H9 (cell line): ENCODE results near the gene IGSF9B. TPM values are rescaled to one million over a fixed set of nuclear protein-coding genes. Genes with fewer than 3 reads are reported as not detected.

Source experiments
- DNase-seq: peaks from one replicate; pipeline ENCODE4 v3.0.0-alpha.2; 2017
- H2AFZ ChIP-seq: one replicate; pipeline ENCODE4 v1.6.1; 2013; ENCODE audit warnings: mild to moderate bottlenecking, low read length, control low read depth, moderate library complexity
- H2AK5ac ChIP-seq: 2 replicates; pipeline ENCODE4 v1.6.1; 2013; ENCODE audit warnings: low read length, control low read depth, mixed read lengths; ENCODE audit not compliant: insufficient read length
- H2BK120ac ChIP-seq: one replicate; pipeline ENCODE4 v1.6.1; 2013; ENCODE audit warnings: low read depth, mild to moderate bottlenecking, low read length, control low read depth, inconsistent platforms; ENCODE audit not compliant: poor library complexity, severe bottlenecking
- H2BK12ac ChIP-seq: 2 replicates; pipeline ENCODE4 v1.6.1; 2013; ENCODE audit warnings: low read length, control low read depth, mixed read lengths, low read depth; ENCODE audit not compliant: insufficient read length
- H2BK15ac ChIP-seq: 2 replicates; pipeline ENCODE4 v1.6.1; 2013; ENCODE audit warnings: low read depth, low read length, control low read depth
- H2BK20ac ChIP-seq: one replicate; pipeline ENCODE4 v1.6.1; 2013; ENCODE audit warnings: low read depth, mild to moderate bottlenecking, low read length, control low read depth, inconsistent platforms; ENCODE audit not compliant: poor library complexity, severe bottlenecking
- H2BK5ac ChIP-seq: 2 replicates; pipeline ENCODE4 v1.6.1; 2013; ENCODE audit warnings: low read length, control low read depth, mixed read lengths; ENCODE audit not compliant: insufficient read length
- H3K14ac ChIP-seq: 2 replicates; pipeline ENCODE4 v1.6.1; 2013; ENCODE audit warnings: low read length, control low read depth; ENCODE audit not compliant: insufficient read depth
- H3K18ac ChIP-seq: 2 replicates; pipeline ENCODE4 v1.6.1; 2013; ENCODE audit warnings: low read depth, mild to moderate bottlenecking, mixed read lengths, low read length, control low read depth; ENCODE audit not compliant: insufficient read length
- H3K23ac ChIP-seq: 2 replicates; pipeline ENCODE4 v1.6.1; 2013; ENCODE audit warnings: low read length, control low read depth, mixed read lengths, low read depth; ENCODE audit not compliant: insufficient read length
- H3K23me2 ChIP-seq: 2 replicates; pipeline ENCODE4 v1.6.1; 2013; ENCODE audit warnings: low read depth, mild to moderate bottlenecking, mixed read lengths, low read length, control low read depth; ENCODE audit not compliant: insufficient read length, poor library complexity, severe bottlenecking
- H3K27ac ChIP-seq: 2 replicates; pipeline ENCODE4 v1.5.1; 2013; ENCODE audit warnings: low read length, control low read depth, mixed read lengths, low read depth; ENCODE audit not compliant: insufficient read length
- H3K27me3 ChIP-seq: 2 replicates; pipeline ENCODE4 v1.6.1; 2013; ENCODE audit warnings: low read length, control low read depth, inconsistent platforms; ENCODE audit not compliant: insufficient read depth
- H3K4ac ChIP-seq: 2 replicates; pipeline ENCODE4 v1.6.1; 2013; ENCODE audit warnings: low read depth, mild to moderate bottlenecking, control low read depth, inconsistent platforms, low read length, moderate library complexity
- H3K4me1 ChIP-seq: 2 replicates; pipeline ENCODE4 v1.6.1; 2013; ENCODE audit warnings: low read length, control low read depth, inconsistent platforms; ENCODE audit not compliant: insufficient read depth
- H3K4me2 ChIP-seq: 2 replicates; pipeline ENCODE4 v1.6.1; 2013; ENCODE audit warnings: low read length, control low read depth, mixed read lengths; ENCODE audit not compliant: insufficient read length, insufficient read depth
- H3K56ac ChIP-seq: 2 replicates; pipeline ENCODE4 v1.6.1; 2013; ENCODE audit warnings: low read depth, mild to moderate bottlenecking, mixed read lengths, low read length, control low read depth; ENCODE audit not compliant: insufficient read length
- H3K79me1 ChIP-seq: 2 replicates; pipeline ENCODE4 v1.6.1; 2013; ENCODE audit warnings: low read depth, mild to moderate bottlenecking, moderate library complexity, low read length, control low read depth, inconsistent platforms; ENCODE audit not compliant: insufficient read depth, poor library complexity, severe bottlenecking
- H3K79me2 ChIP-seq: 2 replicates; pipeline ENCODE4 v1.6.1; 2013; ENCODE audit warnings: low read length, control low read depth, inconsistent platforms; ENCODE audit not compliant: insufficient read depth
- H3K9ac ChIP-seq: 2 replicates; pipeline ENCODE4 v1.6.1; 2013; ENCODE audit warnings: low read length, control low read depth, mixed read lengths; ENCODE audit not compliant: insufficient read length; ENCODE audit errors: extremely low read depth
- H3K9me3 ChIP-seq: one replicate; pipeline ENCODE4 v1.6.1; 2013; ENCODE audit warnings: low read depth, low read length, inconsistent platforms; ENCODE audit not compliant: control insufficient read depth
- H3T11ph ChIP-seq: one replicate; pipeline ENCODE4 v1.6.1; 2013; ENCODE audit warnings: mild to moderate bottlenecking, low read length, control low read depth, inconsistent platforms
- H4K20me1 ChIP-seq: one replicate; pipeline ENCODE4 v1.6.1; 2013; ENCODE audit not compliant: control insufficient read depth, insufficient read length, insufficient read depth
- H4K5ac ChIP-seq: 2 replicates; pipeline ENCODE4 v1.6.1; 2013; ENCODE audit warnings: low read depth, mild to moderate bottlenecking, mixed read lengths, low read length, control low read depth; ENCODE audit not compliant: insufficient read length
- H4K8ac ChIP-seq: replicated peaks from 2 replicates; pipeline ENCODE4 v1.6.1; 2013; ENCODE audit warnings: low read length, control low read depth, mixed read lengths, low read depth; ENCODE audit not compliant: insufficient read length
- H4K91ac ChIP-seq: 2 replicates; pipeline ENCODE4 v1.6.1; 2013; ENCODE audit warnings: low read depth, mild to moderate bottlenecking, moderate library complexity, mixed read lengths, low read length, control low read depth; ENCODE audit not compliant: insufficient read length
- H3K27ac Mint-ChIP-seq, 3 experiments: 2 replicates in 2 of 3; 3 replicates in 1 of 3; pipeline ENCODE4 v1.8.0; 2020 to 2021; ENCODE audit warnings: mixed read lengths in 3 of 3, mild to moderate bottlenecking in 1 of 3, moderate library complexity in 1 of 3
- H3K27me3 Mint-ChIP-seq: 2 replicates; pipeline ENCODE4 v1.8.0; 2021; ENCODE audit warnings: low read depth, mild to moderate bottlenecking, moderate library complexity, mixed read lengths
- H3K36me3 Mint-ChIP-seq, 3 experiments: 2 replicates in 2 of 3; 3 replicates in 1 of 3; pipeline ENCODE4 v1.8.0; 2020 to 2021; ENCODE audit warnings: low read depth in 3 of 3, mixed read lengths in 3 of 3; ENCODE audit not compliant: insufficient read depth in 1 of 3
- H3K4me1 Mint-ChIP-seq, 2 experiments: 2 replicates each; pipeline ENCODE4 v1.8.0; 2020; ENCODE audit warnings: mixed read lengths in 2 of 2
- H3K4me3 Mint-ChIP-seq, 2 experiments: 2 replicates in 1 of 2; 3 replicates in 1 of 2; pipeline ENCODE4 v1.8.0; 2020 to 2021; ENCODE audit warnings: mild to moderate bottlenecking in 2 of 2, mixed read lengths in 2 of 2, moderate library complexity in 1 of 2
- H3K9me3 Mint-ChIP-seq, 2 experiments: 2 replicates in 1 of 2; 3 replicates in 1 of 2; pipeline ENCODE4 v1.8.0; 2020; ENCODE audit warnings: mild to moderate bottlenecking in 2 of 2, mixed read lengths in 2 of 2, moderate library complexity in 1 of 2
- WGBS: extraction: QIAGEN DNeasy Blood & Tissue Kit; methylation state at CpG from one replicate; pipeline ENCODE4 v1.1.7; 2013; ENCODE audit warnings: missing lambda C conversion rate, low lambda C conversion rate, mixed read lengths; ENCODE audit not compliant: insufficient read length; ENCODE audit errors: extremely low coverage; 5-methylcytosine and 5-hydroxymethylcytosine counted together
- total RNA-seq: library from RNA; stranded (reverse); gene quantifications from 2 replicates; pipeline ENCODE4 v1.2.1, GENCODE V29; 2021
- TF ChIP-seq, protein P1 (sequence below): fragments of 200-600 bp; sonication (generic); conservative IDR thresholded peaks from 3 replicates; pipeline ENCODE4 v1.8.0; 2021; ENCODE audit warnings: antibody characterized with exemption, mild to moderate bottlenecking

The IGSF9B gene
- total RNA-seq, 1 experiment from 2014 or later = 25.7 TPM

DNA sequence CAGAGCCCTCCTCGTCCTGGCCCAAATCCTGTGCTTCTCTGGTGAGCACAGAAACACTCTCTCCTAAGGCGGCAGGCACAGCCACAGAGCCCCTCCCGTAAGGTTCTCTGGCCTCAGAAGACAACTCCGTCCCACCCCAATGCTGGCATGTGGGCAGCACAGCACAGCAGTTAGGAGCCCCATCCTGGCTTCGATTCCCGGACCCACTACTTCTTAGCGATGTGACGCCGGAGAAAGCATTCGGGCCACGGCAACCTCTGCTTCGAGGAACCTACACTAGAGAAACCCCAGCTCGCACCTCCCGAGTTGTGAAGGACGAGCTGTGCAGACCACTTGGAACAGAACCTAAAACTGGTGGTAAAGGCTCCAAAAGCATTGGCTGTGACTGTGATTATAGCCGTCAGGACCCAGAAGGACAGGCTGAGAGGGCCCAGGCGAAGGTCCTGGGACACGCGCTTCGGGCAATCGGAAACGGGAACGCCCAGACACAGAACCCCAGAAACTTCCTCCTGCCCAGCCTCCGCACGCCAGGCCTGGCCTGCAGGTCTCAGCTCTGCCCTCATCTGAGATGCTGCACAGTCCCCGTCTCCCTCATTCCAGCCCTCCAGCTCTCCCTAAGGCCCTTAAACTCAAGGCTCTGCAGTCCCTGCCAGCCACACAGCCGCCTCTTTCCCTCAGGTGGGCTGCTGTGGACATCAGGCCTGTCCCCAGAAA, 26.6 kb downstream of the IGSF9B start:
- DNase-seq = no peak
- no peaks in the 10 kb centered on the region for H3K27me3 Mint-ChIP-seq
- Histone ChIP-seq H3K14ac (no peak overlapping the region), H3K79me2 (no peaks in the 10 kb centered on the region), H3T11ph (no peak overlapping the region), H3K18ac (no peak overlapping the region), H3K23ac (no peak overlapping the region), H3K56ac (no peak overlapping the region), H3K27me3 (no peaks in the 10 kb centered on the region), H3K79me1 (no peaks in the 10 kb centered on the region), H3K23me2 (no peaks in the 10 kb centered on the region), H2BK15ac (no peak overlapping the region), H3K9ac (no peak overlapping the region), H2BK12ac (no peak overlapping the region), H4K8ac (no peak overlapping the region), H4K91ac (no peak overlapping the region), H3K9me3 (no peaks in the 10 kb centered on the region), H3K4me1 (no peaks in the 10 kb centered on the region), H2BK120ac (no peak overlapping the region), H2BK5ac (no peak overlapping the region), H2AFZ (no peak overlapping the region), H4K20me1 (no peaks in the 10 kb centered on the region), H4K5ac (no peak overlapping the region), H2AK5ac (no peak overlapping the region), H3K27ac (no peak overlapping the region), H3K4ac (no peak overlapping the region), H2BK20ac (no peak overlapping the region), H3K4me2 (no peak overlapping the region)
- peak overlapping the region in 2 of 3 experiments; percentile 23 to 59; a peak in 2 of 7 replicates for H3K27ac Mint-ChIP-seq
- peaks cover 11 to 12% of the 10 kb centered on the region in 2 experiments for H3K4me1 Mint-ChIP-seq
- no peak overlapping the region for H3K4me3 Mint-ChIP-seq
- TF ChIP-seq, protein P1, sequence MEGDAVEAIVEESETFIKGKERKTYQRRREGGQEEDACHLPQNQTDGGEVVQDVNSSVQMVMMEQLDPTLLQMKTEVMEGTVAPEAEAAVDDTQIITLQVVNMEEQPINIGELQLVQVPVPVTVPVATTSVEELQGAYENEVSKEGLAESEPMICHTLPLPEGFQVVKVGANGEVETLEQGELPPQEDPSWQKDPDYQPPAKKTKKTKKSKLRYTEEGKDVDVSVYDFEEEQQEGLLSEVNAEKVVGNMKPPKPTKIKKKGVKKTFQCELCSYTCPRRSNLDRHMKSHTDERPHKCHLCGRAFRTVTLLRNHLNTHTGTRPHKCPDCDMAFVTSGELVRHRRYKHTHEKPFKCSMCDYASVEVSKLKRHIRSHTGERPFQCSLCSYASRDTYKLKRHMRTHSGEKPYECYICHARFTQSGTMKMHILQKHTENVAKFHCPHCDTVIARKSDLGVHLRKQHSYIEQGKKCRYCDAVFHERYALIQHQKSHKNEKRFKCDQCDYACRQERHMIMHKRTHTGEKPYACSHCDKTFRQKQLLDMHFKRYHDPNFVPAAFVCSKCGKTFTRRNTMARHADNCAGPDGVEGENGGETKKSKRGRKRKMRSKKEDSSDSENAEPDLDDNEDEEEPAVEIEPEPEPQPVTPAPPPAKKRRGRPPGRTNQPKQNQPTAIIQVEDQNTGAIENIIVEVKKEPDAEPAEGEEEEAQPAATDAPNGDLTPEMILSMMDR = no peak
- peaks cover 32 to 42% (median 36%) of the 10 kb centered on the region in 3 experiments; a peak in 6 of 7 replicates for H3K36me3 Mint-ChIP-seq
- no CpG with 5 or more reads among the region's 27 CpGs for WGBS
- no peaks in the 10 kb centered on the region for H3K9me3 Mint-ChIP-seq
